GM12875 (cell line): ENCODE data around the gene MPDZ.

ENCODE experiments used
- H3K4me3 ChIP-seq: one replicate; pipeline ENCODE4 v1.5.1; 2011; ENCODE audit warnings: low read depth, low read length, control low read depth
- CTCF ChIP-seq: IDR thresholded peaks from 2 replicates; pipeline ENCODE4 v1.5.1; 2011; ENCODE audit warnings: low read depth, mild to moderate bottlenecking, control low read depth, inconsistent platforms, low read length, moderate library complexity, borderline replicate concordance; ENCODE audit not compliant: insufficient read depth

MPDZ gene

DNA sequence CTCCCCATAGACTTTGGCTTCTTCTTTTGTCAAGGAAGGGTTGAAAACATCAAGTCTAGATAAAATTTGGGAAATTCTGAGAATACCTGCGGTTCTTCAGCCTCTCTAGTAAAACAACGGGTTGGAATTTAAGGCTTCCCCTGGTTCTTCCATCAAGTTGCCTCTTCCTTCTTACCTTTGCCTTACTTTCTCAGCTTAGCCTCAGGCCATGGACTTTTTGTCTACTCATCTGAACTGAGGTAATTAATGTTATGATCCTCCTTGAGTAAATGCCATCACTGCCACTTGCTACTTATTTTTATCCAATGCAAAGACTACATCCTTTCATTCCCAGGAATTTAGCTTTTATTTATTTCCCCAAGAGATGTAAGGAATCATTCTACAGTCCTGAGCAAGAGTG lies 184.4 kb downstream of the MPDZ start:
- no peak overlapping the region for H3K4me3 ChIP-seq
- no peak for TF ChIP-seq CTCF

GRCh38 chr9:13090628-13091027 lies 188.9 kb downstream of the MPDZ start:
- H3K4me3 ChIP-seq: no peak overlapping the region
- no peak for TF ChIP-seq CTCF

GRCh38 chr9:13089666-13090065 lies 189.8 kb downstream of the MPDZ start:
- H3K4me3 ChIP-seq: no peak overlapping the region
- TF ChIP-seq CTCF: no peak

DNA sequence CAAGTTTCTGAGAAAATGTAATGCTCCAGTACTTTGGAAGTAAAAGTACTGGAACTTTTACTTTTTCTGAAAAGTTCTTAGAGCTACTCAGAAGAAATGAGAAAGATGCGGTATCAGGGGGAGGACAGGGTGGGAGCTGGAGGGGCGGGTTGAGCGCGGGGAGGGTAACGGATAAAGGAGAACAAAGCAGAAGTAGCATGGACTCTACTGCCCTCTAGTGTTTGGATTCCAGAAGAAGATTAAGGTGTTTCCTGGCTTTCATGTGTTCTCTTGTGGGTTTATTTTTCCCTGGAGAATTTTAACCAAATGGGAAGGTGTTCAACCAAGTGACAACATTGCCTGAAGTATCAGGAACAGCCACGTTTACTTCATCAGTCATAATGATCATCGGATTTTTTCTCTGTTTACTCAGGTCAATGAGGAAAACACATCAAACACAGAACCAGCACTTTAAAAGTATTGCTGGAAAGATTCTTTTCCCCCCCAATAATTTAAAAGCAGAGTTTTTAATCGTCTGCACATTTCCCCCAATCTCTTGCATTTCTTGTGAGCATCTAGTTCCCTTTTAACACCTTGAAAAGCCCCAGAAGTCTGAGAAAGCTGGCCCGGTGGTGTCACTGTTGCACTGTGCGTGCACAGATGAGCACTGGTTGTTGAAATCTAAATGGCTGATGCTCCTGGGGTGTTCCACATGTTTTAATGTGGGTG lies 190.6 kb downstream of the MPDZ start:
- TF ChIP-seq CTCF: peak; percentile 70
- H3K4me3 ChIP-seq: no peak overlapping the region

GRCh38 chr9:13083963-13084528 lies 195.4 kb downstream of the MPDZ start:
- H3K4me3 ChIP-seq: no peak overlapping the region
- TF ChIP-seq CTCF: no peak

DNA sequence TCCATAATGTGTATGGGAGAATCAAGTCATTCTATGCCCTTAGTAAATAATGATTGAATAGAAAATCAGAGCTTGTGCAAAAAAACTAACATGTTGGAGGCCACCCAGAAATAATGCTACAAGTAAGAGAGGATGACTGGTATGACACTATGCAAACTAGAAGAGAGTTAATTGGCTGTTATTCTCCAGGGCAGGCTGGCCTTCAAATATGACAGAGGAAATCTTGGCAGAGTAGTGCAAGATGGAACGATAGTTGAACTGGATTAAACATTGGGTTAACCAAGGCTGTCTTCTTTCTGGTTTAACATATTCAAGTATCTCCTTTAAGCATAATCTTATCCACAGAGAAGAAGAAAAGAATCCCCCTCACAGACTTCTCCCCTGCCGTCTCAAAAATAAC lies 196.1 kb downstream of the MPDZ start:
- no peak overlapping the region for H3K4me3 ChIP-seq
- TF ChIP-seq CTCF: no peak

GRCh38 chr9:13082796-13083195 lies 196.7 kb downstream of the MPDZ start:
- H3K4me3 ChIP-seq: no peak overlapping the region
- TF ChIP-seq CTCF: no peak
